ENCODE results near the gene DCD.

Gene DCD

DNA sequence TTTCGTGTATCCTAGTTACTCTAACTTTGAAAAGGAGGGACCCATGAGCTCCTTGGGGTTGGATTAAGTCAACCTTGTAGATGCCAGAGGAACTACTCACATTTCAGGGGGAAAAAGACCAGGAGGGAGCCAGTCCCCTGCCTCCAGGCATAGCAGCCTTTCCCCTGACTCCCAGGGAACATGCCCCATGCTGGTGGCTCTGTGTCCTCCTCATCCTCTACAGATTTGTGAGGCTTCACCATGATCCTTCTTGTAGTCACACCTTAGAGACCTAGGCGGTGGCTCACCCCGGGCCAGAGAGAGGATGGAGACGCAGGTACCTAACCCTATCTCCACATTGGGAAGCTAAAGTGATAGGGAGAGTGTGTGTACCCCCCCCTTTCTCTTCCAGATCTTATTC is 43.7 kb downstream of the DCD start:
- no peak overlapping the region for H3K27ac ChIP-seq (ENCODE audit: low read depth, low read length, poor library complexity, severe bottlenecking)

DNA sequence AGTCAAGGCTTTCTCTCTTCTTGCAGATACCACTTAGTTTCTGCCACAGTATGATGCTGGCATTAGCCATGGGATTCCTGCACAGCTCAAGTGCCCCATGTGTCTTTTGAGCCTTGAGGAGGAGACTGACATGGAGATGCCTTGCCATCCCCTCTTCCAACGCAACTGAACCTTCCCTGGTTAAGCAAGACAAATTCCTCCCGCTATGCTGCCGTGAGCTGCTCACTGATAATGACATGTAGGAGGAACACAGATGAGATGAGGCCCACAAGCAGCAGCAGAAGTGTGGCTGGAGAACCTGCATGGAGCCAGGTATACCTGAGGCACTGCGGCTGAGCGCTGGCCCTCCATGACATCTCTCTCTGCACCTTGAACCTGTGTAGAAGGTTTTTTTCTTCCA is 44.3 kb downstream of the DCD start:
- Histone ChIP-seq H3K9me2 (ENCODE audit: low read depth, low read length) (no peaks in the 10 kb centered on the region), H4K20me1 (ENCODE audit: insufficient read depth, low read length) (no peaks in the 10 kb centered on the region), H3K9me3 (ENCODE audit: low read length) (no peaks in the 10 kb centered on the region), H3K27me3 (ENCODE audit: insufficient read depth, low read length) (no peaks in the 10 kb centered on the region), H3F3A (ENCODE audit: insufficient read depth, low read length) (no peaks in the 10 kb centered on the region), H3K4me1 (ENCODE audit: insufficient read depth, low read length, severe bottlenecking) (no peaks in the 10 kb centered on the region), H3K36me3 (ENCODE audit: insufficient read depth, low read length) (no peaks in the 10 kb centered on the region), H3K79me2 (ENCODE audit: insufficient read depth, low read length) (no peaks in the 10 kb centered on the region), H3K27ac (ENCODE audit: low read depth, low read length, poor library complexity, severe bottlenecking) (no peak overlapping the region), H3K4me3 (ENCODE audit: low read depth, low read length, poor library complexity, severe bottlenecking) (no peak overlapping the region), H3K9ac (ENCODE audit: low read length) (no peak overlapping the region), H3K4me2 (ENCODE audit: low read length) (no peak overlapping the region), H2AFZ (ENCODE audit: low read length) (no peak overlapping the region)
- TF ChIP-seq, protein P1, sequence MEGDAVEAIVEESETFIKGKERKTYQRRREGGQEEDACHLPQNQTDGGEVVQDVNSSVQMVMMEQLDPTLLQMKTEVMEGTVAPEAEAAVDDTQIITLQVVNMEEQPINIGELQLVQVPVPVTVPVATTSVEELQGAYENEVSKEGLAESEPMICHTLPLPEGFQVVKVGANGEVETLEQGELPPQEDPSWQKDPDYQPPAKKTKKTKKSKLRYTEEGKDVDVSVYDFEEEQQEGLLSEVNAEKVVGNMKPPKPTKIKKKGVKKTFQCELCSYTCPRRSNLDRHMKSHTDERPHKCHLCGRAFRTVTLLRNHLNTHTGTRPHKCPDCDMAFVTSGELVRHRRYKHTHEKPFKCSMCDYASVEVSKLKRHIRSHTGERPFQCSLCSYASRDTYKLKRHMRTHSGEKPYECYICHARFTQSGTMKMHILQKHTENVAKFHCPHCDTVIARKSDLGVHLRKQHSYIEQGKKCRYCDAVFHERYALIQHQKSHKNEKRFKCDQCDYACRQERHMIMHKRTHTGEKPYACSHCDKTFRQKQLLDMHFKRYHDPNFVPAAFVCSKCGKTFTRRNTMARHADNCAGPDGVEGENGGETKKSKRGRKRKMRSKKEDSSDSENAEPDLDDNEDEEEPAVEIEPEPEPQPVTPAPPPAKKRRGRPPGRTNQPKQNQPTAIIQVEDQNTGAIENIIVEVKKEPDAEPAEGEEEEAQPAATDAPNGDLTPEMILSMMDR (IDR thresholded peaks at IDR 0.05; ENCODE audit: low read length) = no peak
- TF ChIP-seq EZH2 (IDR thresholded peaks at IDR 0.05; ENCODE audit: borderline replicate concordance, low read length) = no peak

More for the DNA sequence above, 43.7 kb downstream of the DCD start:
- no peaks in the 10 kb centered on the region for H4K20me1 ChIP-seq (ENCODE audit: insufficient read depth, low read length)
- H3K4me3 ChIP-seq (ENCODE audit: low read depth, low read length, poor library complexity, severe bottlenecking) = no peak overlapping the region
- TF ChIP-seq, protein P1 (IDR thresholded peaks at IDR 0.05; ENCODE audit: low read length) = no peak
- no peak for TF ChIP-seq EZH2 (IDR thresholded peaks at IDR 0.05; ENCODE audit: borderline replicate concordance, low read length)
- no peaks in the 10 kb centered on the region for H3K4me1 ChIP-seq (ENCODE audit: insufficient read depth, low read length, severe bottlenecking)
- H2AFZ ChIP-seq (ENCODE audit: low read length) = no peak overlapping the region
- no peaks in the 10 kb centered on the region for H3K9me3 ChIP-seq (ENCODE audit: low read length)
- no peaks in the 10 kb centered on the region for H3K27me3 ChIP-seq (ENCODE audit: insufficient read depth, low read length)
- H3K79me2 ChIP-seq (ENCODE audit: insufficient read depth, low read length) = no peaks in the 10 kb centered on the region
- H3K9me2 ChIP-seq (ENCODE audit: low read depth, low read length) = no peaks in the 10 kb centered on the region
- H3K4me2 ChIP-seq (ENCODE audit: low read length) = no peak overlapping the region
- H3K9ac ChIP-seq (ENCODE audit: low read length) = no peak overlapping the region
- H3K36me3 ChIP-seq (ENCODE audit: insufficient read depth, low read length) = no peaks in the 10 kb centered on the region
- no peaks in the 10 kb centered on the region for H3F3A ChIP-seq (ENCODE audit: insufficient read depth, low read length)

DNA sequence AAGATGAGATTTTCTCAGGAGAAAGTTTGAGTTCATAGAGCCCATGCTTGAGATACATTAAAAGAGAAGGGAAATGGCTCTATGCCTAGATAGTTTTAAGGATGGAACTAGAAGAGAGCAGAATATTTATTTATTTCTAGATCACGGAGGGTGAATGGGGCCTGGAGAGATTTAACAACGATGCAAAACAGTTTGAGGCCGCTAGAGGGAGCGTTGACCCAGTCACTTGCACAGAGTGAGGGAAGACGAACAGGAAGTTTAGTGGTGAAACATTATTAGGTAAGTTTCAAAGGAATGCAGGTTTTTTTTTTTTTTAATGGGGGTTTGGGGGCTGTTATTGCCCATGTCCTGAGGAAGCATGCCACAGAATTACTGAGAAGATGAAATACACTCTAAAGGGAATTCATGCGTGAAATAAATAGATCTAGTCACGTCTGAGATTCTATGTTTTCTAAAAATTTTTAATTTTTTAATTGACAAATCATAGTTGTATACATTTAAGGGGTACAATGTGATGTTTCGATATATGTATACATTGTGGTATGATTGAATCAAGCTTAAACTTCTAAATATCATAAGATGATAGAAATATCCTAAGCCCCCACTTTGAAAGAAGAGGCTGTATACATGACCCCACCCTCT is 44.9 kb downstream of the DCD start:
- Histone ChIP-seq H3F3A (ENCODE audit: insufficient read depth, low read length) (no peaks in the 10 kb centered on the region), H4K20me1 (ENCODE audit: insufficient read depth, low read length) (no peaks in the 10 kb centered on the region), H2AFZ (ENCODE audit: low read length) (no peak overlapping the region), H3K27me3 (ENCODE audit: insufficient read depth, low read length) (no peaks in the 10 kb centered on the region), H3K4me3 (ENCODE audit: low read depth, low read length, poor library complexity, severe bottlenecking) (no peak overlapping the region), H3K79me2 (ENCODE audit: insufficient read depth, low read length) (no peaks in the 10 kb centered on the region), H3K27ac (ENCODE audit: low read depth, low read length, poor library complexity, severe bottlenecking) (no peak overlapping the region), H3K4me1 (ENCODE audit: insufficient read depth, low read length, severe bottlenecking) (no peaks in the 10 kb centered on the region), H3K9ac (ENCODE audit: low read length) (no peak overlapping the region), H3K9me2 (ENCODE audit: low read depth, low read length) (no peaks in the 10 kb centered on the region), H3K4me2 (ENCODE audit: low read length) (no peak overlapping the region), H3K36me3 (ENCODE audit: insufficient read depth, low read length) (no peaks in the 10 kb centered on the region), H3K9me3 (ENCODE audit: low read length) (no peaks in the 10 kb centered on the region)
- TF ChIP-seq EZH2 (IDR thresholded peaks at IDR 0.05; ENCODE audit: borderline replicate concordance, low read length) = no peak
- TF ChIP-seq, protein P1 (IDR thresholded peaks at IDR 0.05; ENCODE audit: low read length) = peak; percentile 84

Measured in OCI-LY1 (cell line).